ENCODE data around the gene TENT4B.
A peak's percentile ranks its signal among the peaks of the same experiment; 100 is the strongest.

The TENT4B gene

GRCh38 chr16:50267651-50268050, 114.5 kb downstream of the TENT4B start:
- H3K9ac ChIP-seq (ENCODE audit: low read length), result peak overlapping the region; percentile 65
- peak overlapping the region; percentile 67 for H3K4me2 ChIP-seq (ENCODE audit: low read length)
- H3K27ac ChIP-seq (ENCODE audit: low read depth, low read length, poor library complexity, severe bottlenecking), result peak overlapping the region; percentile 12
- TF ChIP-seq CTCF (IDR thresholded peaks at IDR 0.05; ENCODE audit: low read length), result no peak
- no peak for TF ChIP-seq EZH2 (IDR thresholded peaks at IDR 0.05; ENCODE audit: borderline replicate concordance, low read length)
- peaks cover 38% of the 10 kb centered on the region for H3K4me1 ChIP-seq (ENCODE audit: insufficient read depth, low read length, severe bottlenecking)
- H3K36me3 ChIP-seq (ENCODE audit: insufficient read depth, low read length), result no peaks in the 10 kb centered on the region; the same call in 1 of the 2 replicates
- H3K9me2 ChIP-seq (ENCODE audit: low read depth, low read length), result no peaks in the 10 kb centered on the region
- no peak overlapping the region for H2AFZ ChIP-seq (ENCODE audit: low read length)
- no peaks in the 10 kb centered on the region for H3K9me3 ChIP-seq (ENCODE audit: low read length)
- H4K20me1 ChIP-seq (ENCODE audit: insufficient read depth, low read length), result no peaks in the 10 kb centered on the region
- H3K79me2 ChIP-seq (ENCODE audit: insufficient read depth, low read length), result no peaks in the 10 kb centered on the region
- no peaks in the 10 kb centered on the region for H3F3A ChIP-seq (ENCODE audit: insufficient read depth, low read length)
- peak overlapping the region; percentile 63 for H3K4me3 ChIP-seq (ENCODE audit: low read depth, low read length, poor library complexity, severe bottlenecking)
- H3K27me3 ChIP-seq (ENCODE audit: insufficient read depth, low read length), result no peaks in the 10 kb centered on the region

GRCh38 chr16:50268352-50268751, 115.2 kb downstream of the TENT4B start:
- no peak overlapping the region for H3K4me2 ChIP-seq (ENCODE audit: low read length)
- no peak overlapping the region for H3K9ac ChIP-seq (ENCODE audit: low read length)
- no peaks in the 10 kb centered on the region for H3K79me2 ChIP-seq (ENCODE audit: insufficient read depth, low read length)

GRCh38 chr16:50269061-50269705, 116.1 kb downstream of the TENT4B start:
- Histone ChIP-seq H2AFZ (ENCODE audit: low read length) (no peak overlapping the region), H3K79me2 (ENCODE audit: insufficient read depth, low read length) (no peaks in the 10 kb centered on the region), H3K4me1 (ENCODE audit: insufficient read depth, low read length, severe bottlenecking) (peaks cover 40% of the 10 kb centered on the region), H3K27me3 (ENCODE audit: insufficient read depth, low read length) (no peaks in the 10 kb centered on the region), H3K36me3 (ENCODE audit: insufficient read depth, low read length) (no peaks in the 10 kb centered on the region; the same call in 1 of the 2 replicates), H3K9ac (ENCODE audit: low read length) (no peak overlapping the region), H3K9me3 (ENCODE audit: low read length) (no peaks in the 10 kb centered on the region), H4K20me1 (ENCODE audit: insufficient read depth, low read length) (no peaks in the 10 kb centered on the region), H3K4me3 (ENCODE audit: low read depth, low read length, poor library complexity, severe bottlenecking) (no peak overlapping the region), H3K27ac (ENCODE audit: low read depth, low read length, poor library complexity, severe bottlenecking) (no peak overlapping the region), H3K4me2 (ENCODE audit: low read length) (no peak overlapping the region), H3K9me2 (ENCODE audit: low read depth, low read length) (no peaks in the 10 kb centered on the region), H3F3A (ENCODE audit: insufficient read depth, low read length) (no peaks in the 10 kb centered on the region)
- TF ChIP-seq CTCF (IDR thresholded peaks at IDR 0.05; ENCODE audit: low read length) (no peak), EZH2 (IDR thresholded peaks at IDR 0.05; ENCODE audit: borderline replicate concordance, low read length) (no peak)

More at GRCh38 chr16:50268352-50268751, 115.2 kb downstream of the TENT4B start:
- no peaks in the 10 kb centered on the region for H3K27me3 ChIP-seq (ENCODE audit: insufficient read depth, low read length)
- H4K20me1 ChIP-seq (ENCODE audit: insufficient read depth, low read length), result no peaks in the 10 kb centered on the region
- TF ChIP-seq CTCF (IDR thresholded peaks at IDR 0.05; ENCODE audit: low read length) (no peak), EZH2 (IDR thresholded peaks at IDR 0.05; ENCODE audit: borderline replicate concordance, low read length) (no peak)
- H3K36me3 ChIP-seq (ENCODE audit: insufficient read depth, low read length), result no peaks in the 10 kb centered on the region; the same call in 1 of the 2 replicates
- H3K9me3 ChIP-seq (ENCODE audit: low read length), result no peaks in the 10 kb centered on the region
- H3K27ac ChIP-seq (ENCODE audit: low read depth, low read length, poor library complexity, severe bottlenecking), result no peak overlapping the region
- H3F3A ChIP-seq (ENCODE audit: insufficient read depth, low read length), result no peaks in the 10 kb centered on the region
- no peak overlapping the region for H3K4me3 ChIP-seq (ENCODE audit: low read depth, low read length, poor library complexity, severe bottlenecking)
- H2AFZ ChIP-seq (ENCODE audit: low read length), result no peak overlapping the region
- peaks cover 38% of the 10 kb centered on the region for H3K4me1 ChIP-seq (ENCODE audit: insufficient read depth, low read length, severe bottlenecking)
- H3K9me2 ChIP-seq (ENCODE audit: low read depth, low read length), result no peaks in the 10 kb centered on the region

All from OCI-LY1 (cell line).